Measurements from ENCODE around the gene KLHDC7A. TPM values are rescaled to one million over a fixed set of nuclear protein-coding genes. Genes with fewer than 3 reads are reported as not detected.

The KLHDC7A gene
- total and polyA plus RNA-seq, 11 donors, result 0.05 to 0.16 (median 0.12) TPM; not detected in 8

- peaks cover 0 to 20% (median under 1%) of the 10 kb centered on the region in 9 donors for H3K27me3 ChIP-seq
- intact Hi-C loops (cut with DNase I), result no loop called here
These were observed 10.4 kb downstream of the KLHDC7A start for GRCh38 chr1:18491168-18491567.

GRCh38 chr1:18494304-18494703 is 13.6 kb downstream of the KLHDC7A start:
- intact Hi-C loops (cut with DNase I), result no loop called here
- peaks cover 0 to 28% (median 7%) of the 10 kb centered on the region in 9 donors for H3K27me3 ChIP-seq
- no peak for ATAC-seq
- H3K27ac ChIP-seq, result no peak overlapping the region
- WGBS, 4 donors, result 58 to 81% (median 66%) methylated on average over 3 of the region's 3 CpGs
- no peak overlapping the region for H3K4me3 ChIP-seq
- TF ChIP-seq CTCF (IDR thresholded peaks at IDR 0.05) (no peak), POLR2A (IDR thresholded peaks at IDR 0.05) (no peak)
- no peak for DNase-seq
- H3K36me3 ChIP-seq, result no peaks in the 10 kb centered on the region
- peaks cover 0 to 8% (median 0%) of the 10 kb centered on the region in 12 donors for H3K9me3 ChIP-seq
- H3K4me1 ChIP-seq, result no peaks in the 10 kb centered on the region

More at GRCh38 chr1:18491168-18491567, 10.4 kb downstream of the KLHDC7A start:
- Histone ChIP-seq H3K4me1 (no peaks in the 10 kb centered on the region), H3K27ac (no peak overlapping the region), H3K36me3 (no peaks in the 10 kb centered on the region), H3K9me3 (peaks cover 0 to 9% (median 0%) of the 10 kb centered on the region in 12 donors), H3K4me3 (no peak overlapping the region)
- DNase-seq (no peak), ATAC-seq (no peak)
- 54 to 64% (median 57%) methylated on average over 3 of the region's 3 CpGs for WGBS, 4 donors
- TF ChIP-seq POLR2A (IDR thresholded peaks at IDR 0.05) (no peak), CTCF (IDR thresholded peaks at IDR 0.05) (no peak)

- Histone ChIP-seq H3K4me3 (no peak overlapping the region), H3K27me3 (peaks cover 0 to 32% (median 8%) of the 10 kb centered on the region in 9 donors), H3K9me3 (peaks cover 0 to 5% (median 0%) of the 10 kb centered on the region in 12 donors), H3K36me3 (no peaks in the 10 kb centered on the region), H3K27ac (no peak overlapping the region), H3K4me1 (no peaks in the 10 kb centered on the region)
- WGBS, 4 donors, result 70 to 82% (median 80%) methylated on average over 5 of the region's 5 CpGs
- intact Hi-C loops (cut with DNase I), result no loop called here
- TF ChIP-seq POLR2A (IDR thresholded peaks at IDR 0.05), result no peak
- no peak for TF ChIP-seq CTCF (IDR thresholded peaks at IDR 0.05)
- ATAC-seq (no peak), DNase-seq (no peak)
These were observed 14.9 kb downstream of the KLHDC7A start for GRCh38 chr1:18495635-18496034.

- intact Hi-C loops (cut with DNase I), result no loop called here
- ATAC-seq, result no peak
- TF ChIP-seq CTCF (IDR thresholded peaks at IDR 0.05), result no peak
- no peak for TF ChIP-seq POLR2A (IDR thresholded peaks at IDR 0.05)
These were observed 15.3 kb downstream of the KLHDC7A start for GRCh38 chr1:18496056-18496455.

More at GRCh38 chr1:18496056-18496455, 15.3 kb downstream of the KLHDC7A start:
- Histone ChIP-seq H3K27me3 (peaks cover 0 to 32% (median 8%) of the 10 kb centered on the region in 9 donors), H3K9me3 (peaks cover 0 to 5% (median 0%) of the 10 kb centered on the region in 12 donors), H3K4me3 (no peak overlapping the region), H3K4me1 (no peaks in the 10 kb centered on the region), H3K27ac (no peak overlapping the region), H3K36me3 (no peaks in the 10 kb centered on the region)
- 48 to 74% (median 52%) methylated on average over 1 of the region's 1 CpG for WGBS, 4 donors
- no peak for DNase-seq

Data from heart left ventricle (tissue), 16 donors.